ENCODE measurements around the gene ELOVL6.

ELOVL6 gene

DNA sequence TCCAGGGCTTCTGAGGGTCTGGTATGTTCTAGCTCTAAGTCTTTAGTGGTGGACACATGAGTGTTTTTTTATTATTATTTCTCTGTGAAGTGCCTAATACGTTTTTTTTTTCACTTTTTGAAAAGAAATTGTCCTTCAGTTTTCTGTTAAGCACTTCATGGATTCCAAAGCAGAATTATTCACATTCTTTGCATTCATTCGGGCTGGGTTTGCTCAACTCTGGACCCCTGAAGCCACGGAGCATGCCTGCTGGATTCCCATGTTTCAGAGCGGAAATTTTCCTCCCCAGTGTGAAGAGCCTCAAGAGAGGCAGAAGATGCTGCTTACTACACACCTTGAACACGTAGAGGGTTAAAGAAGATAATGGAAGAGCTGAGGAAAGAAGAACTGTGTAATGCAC lies 178.3 kb downstream of the ELOVL6 start:
- DNase-seq: no peak

DNA sequence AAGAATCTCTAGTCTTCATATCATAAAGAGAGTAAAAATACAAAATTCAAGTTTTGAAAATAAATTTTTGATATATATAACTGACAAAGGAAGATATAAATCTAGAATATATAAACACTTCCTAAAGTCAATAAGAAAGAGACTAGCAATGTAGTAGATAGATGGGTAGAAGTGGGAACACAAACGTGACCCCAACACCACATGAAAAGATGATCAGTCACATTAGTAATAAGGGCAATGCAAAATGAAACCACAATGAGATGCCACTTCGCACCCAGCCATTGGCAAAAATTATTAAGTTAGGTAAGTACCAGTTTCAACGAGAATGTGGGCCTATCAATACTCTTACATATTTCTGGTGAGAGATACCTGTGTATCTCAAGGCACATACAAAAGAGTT lies 179.3 kb downstream of the ELOVL6 start:
- DNase-seq: no peak

DNA sequence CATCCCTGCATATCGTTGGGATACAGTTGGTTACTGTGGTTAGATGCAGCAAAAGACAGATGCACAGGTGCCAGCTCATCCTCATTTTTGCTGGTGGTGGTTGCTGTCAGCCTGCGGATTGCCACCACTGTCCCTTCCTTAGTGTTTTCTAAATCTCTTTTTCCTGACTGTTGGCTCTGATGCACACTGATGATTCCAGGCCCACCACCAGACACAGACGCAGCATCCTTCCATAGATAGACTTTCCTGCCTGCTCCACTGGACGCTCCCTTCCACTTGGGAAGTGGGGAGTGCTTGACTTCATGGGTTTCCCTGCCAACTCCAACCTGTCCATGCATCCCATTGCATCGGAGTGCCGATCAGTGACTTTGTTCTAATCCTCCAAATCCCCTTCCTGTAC lies 184.2 kb downstream of the ELOVL6 start:
- DNase-seq: no peak

DNA sequence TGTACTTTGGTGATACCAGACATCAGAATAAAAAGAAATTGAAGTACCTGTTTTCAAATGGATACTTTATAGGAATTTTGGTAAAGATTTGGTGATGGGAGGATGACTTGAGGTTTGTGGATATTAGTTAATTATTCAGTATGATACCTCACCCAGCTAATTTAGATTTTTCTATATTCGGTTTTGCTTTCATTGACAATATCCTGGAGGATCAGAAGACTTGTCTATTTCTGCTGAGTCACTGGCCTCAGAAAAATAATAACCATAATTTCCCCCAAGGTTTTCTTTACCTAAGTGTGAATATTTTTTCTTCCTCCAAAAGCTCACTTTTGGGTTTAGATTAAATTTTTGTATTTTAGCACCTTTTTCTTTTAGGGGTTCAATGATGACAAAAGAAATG lies 185.5 kb downstream of the ELOVL6 start:
- DNase-seq: no peak

DNA sequence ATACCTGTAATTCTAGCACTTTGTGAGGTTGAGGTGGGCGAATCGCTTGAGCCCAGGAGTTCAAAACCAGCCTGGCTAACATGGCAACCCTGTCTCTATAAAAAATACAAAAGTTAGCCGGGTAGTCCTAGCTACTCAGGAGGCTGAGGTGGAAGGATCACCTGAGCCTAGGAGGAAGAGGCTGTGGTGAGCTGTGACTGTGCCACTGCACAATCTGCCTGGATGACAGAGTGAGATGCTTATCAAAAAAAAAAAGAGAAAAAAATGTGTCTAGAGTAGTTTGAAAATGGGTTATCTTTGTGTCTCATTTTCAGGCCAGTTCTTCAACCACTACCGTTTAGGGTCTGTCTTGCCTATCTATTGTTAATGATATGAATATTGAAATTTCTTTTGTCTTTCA lies 187.6 kb downstream of the ELOVL6 start:
- no peak for DNase-seq

DNA sequence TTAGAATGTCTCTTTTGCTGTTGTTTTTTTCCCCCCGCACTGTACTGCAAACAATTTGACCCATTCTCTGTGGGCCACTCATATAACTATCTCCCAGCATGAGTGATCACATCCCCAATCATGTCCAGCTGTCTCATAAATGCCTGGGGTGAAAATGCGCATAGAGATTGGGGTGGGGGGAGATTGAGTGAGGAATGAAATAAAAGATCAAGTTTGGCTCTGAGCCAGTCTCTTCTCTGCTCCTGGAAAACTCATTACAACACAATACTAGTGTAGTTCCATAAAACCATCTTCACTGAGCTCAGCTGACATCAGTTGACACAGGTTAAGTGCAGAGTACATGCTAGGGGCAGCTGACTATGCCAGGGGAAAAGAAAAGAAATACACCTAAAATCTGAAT lies 188.9 kb downstream of the ELOVL6 start:
- no peak for DNase-seq

DNA sequence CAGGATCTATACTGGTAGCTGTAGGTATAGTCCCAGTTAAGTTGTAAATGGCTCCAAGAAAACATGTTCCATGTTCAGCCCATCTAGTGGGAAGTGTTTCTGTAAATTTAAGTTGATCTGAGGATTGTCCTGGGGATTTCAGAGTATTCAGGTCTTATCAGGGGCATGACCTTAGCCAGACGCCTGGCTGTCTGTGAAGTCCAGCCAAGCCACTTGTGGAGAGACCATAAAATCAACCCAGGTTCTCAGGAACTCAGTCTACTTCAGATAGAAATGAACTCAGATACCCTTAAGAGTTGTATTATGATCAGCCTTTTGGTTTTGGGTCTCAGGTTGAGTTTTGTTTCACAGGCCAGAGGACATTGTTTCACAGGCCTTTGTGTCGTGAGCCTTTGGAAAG lies 189.9 kb downstream of the ELOVL6 start:
- DNase-seq: no peak

DNA sequence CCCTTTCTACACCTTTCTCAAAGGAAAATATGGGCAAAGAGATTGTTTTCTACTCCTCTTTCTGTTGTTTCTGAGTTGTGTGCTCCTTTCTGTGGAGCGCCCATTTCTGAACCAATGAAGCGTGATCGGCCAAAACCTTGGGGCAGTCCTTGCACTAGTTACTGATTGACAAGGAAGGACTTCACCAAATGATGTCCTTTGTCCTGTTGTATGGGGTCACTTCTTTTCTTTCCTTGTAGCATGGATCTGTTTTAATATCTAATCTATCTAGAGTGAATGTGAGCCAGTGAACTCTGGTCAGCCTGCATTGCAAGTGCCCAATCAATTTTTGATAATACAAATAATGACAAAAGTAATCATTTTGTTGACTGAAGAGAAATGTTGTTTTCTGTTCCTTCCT lies 191.2 kb downstream of the ELOVL6 start:
- no peak for DNase-seq

DNA sequence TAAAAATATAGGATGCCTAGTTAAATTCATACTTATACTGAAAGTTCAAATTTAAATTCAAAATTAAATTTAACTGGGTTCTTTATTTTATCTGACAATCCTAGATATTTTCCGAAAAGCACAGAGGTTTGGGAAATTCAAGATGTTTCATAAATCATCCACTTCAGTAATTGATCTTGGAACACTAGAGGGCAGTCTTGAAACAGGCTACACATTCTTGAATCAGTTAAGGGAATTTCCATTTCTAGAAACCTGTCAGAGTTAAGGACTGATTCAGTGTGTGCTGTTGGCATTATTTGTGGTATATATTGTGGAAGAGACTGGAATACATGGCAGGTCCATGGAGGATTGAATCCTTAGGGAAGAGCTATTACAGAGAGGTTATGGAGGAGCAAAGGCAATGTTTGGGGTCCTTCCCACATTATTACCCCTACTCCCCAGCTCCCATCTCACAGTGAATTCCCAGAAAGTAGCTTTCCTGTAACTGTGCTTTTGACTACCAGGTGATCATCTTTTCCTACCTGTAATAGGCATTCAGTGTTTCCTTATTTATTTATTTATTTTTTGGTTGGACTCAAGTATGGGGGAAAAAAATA lies 192.9 kb downstream of the ELOVL6 start:
- DNase-seq: peak; percentile 80 to 91

DNA sequence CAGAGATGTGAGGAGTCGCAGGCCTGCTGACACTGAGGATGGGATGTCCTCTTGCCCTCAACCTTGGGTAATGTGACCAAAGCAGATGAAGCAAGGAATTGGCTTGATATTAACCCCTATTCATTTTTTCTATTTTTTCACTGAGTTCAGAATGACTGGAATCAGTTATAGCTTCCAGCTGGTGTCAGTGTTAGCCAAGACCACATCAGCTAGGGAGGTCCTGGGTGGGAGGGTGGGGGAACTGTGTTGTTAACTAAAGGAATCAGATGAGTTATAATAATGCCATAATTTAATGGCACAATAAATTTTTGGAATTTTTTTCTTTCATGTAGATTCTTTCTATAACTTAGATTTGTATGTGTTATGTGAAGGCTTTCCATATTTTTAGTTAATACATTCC lies 193.9 kb downstream of the ELOVL6 start:
- no peak for DNase-seq

DNA sequence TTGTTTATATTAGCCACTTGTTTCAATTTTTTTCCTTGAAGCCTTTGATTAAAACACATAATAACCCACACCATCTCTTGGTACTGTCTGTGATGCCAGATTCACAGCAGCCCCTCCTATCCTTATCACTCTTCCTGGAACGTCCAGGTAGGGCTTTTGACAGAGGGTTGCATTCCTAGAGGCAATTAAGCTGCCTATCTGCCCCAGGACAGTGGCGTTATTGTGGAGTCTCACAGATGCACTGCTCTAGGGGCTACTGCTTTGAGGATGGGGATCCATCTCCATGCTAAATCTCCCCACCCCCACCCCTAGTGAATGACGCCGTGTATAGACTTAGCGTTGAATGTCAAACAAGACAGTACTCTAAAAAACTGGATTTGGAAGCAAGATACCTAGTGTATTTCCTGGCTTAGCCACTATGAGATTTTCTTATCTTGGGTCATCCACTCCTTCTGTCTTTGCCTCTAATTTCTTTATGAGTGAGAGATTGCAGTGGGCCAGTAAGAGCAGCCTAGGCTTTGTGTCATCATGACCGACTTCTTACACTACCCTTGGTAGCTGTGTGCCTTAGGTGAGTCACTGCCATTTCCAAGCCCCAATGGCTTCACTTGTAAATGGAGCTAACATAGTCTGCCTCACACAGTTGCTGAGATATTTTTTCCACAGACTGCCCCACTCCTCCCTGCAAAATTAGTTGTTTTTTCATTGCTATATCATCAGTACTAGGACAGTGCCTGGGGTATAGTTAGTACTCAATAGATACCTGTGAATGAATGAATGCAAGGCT lies 194.8 kb downstream of the ELOVL6 start:
- no peak for DNase-seq

DNA sequence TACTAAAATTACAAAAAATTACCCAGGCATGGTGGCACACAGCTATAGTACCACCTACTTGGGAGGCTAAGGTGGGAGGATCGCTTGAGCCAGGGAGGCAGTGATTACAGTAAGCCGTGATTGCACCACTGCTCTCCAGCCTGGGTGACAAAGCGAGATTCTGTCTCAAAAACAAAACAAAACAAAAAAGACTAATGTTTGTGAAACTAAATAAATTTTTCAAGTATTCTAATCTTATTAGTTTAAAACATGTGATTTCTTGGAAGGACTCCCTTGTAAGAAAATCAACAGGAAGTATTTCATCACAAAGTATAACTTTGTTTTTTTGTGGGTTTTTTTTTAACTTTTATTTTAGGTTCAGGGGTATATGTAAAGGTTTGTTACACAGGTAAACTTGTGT lies 196.1 kb downstream of the ELOVL6 start:
- no peak for DNase-seq

DNA sequence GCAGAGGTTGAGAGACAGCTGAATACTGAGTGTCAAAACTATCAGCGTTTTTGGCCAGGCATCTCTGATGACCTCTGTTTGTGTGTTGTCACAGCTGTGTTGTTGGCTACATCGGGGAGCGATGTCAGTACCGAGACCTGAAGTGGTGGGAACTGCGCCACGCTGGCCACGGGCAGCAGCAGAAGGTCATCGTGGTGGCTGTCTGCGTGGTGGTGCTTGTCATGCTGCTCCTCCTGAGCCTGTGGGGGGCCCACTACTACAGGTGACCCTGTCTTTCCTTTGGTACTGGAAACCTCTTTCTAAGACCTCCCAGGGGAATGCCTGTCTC lies 198.9 kb downstream of the ELOVL6 start:
- no peak for DNase-seq

DNA sequence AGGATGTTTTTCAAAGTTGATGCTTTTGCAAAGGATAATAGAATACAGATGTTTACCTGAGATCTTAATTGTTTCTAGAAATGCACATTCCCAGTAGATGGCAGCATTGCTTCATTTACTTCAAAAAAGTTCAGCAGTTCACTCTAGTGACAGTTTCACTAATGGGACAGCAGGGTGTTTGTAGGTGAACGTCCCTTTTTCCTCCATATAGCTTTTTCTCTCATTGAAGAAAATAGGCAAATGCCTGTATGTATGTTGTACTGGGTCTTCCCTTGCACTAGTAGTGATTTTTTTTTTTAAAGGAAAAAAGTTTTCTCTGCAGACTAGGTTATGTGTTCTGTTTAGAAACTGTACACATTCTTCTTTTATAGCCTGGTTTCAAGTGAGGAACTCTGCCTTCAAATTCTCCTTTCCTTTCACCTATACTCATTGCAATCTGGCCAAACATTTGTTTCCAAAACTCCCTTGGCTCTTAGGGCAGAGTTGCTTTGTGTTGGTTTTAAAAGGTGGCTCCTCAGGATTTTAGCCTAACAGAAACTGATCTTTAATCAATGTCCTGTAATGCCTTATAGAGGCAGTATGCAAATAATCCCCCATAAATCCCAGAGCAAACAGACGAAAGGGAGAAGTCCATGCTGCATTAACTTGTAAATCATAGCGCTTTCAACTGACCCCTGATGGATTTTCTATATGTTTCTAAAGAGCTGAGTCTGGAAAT lies 199.4 kb downstream of the ELOVL6 start:
- DNase-seq: peak; percentile 70 to 79

DNA sequence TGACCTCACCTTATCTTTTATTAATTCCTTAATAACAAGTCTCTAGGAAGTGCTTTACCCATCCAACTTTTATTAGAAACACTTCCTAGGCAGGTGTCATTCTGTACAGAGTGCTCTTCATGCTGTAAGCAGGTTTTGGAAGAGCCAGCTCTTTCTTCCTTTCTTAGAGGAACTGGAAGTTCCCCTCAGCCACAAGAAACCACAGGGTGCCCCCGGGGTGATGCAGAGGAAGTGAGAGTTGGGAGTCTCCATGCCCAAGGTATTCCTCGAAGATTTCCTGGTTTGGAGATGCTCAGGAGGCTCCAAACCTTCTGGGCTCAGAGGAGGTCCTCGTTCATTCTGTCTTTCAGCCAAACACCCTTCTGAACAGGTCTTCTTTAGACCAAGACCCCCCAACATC lies 201.9 kb downstream of the ELOVL6 start:
- DNase-seq: peak; percentile 39 to 45
